ENCODE measurements around the gene KEAP1.
"Not testable (repeated sequence)": the region's sequence is repeated elsewhere in the genome, so short reads cannot be mapped to it uniquely, and the experiment has no call there.

KEAP1 gene

GRCh38 chr19:10503002-10503789 is at the start of gene KEAP1:
Gene KEAP1, minus strand, starts transcription at chr19:10503356. Its CDS starts 3,323 bp downstream, at chr19:10500033.
- no peak for DNase-seq (ENCODE audit: low spot score)

DNA sequence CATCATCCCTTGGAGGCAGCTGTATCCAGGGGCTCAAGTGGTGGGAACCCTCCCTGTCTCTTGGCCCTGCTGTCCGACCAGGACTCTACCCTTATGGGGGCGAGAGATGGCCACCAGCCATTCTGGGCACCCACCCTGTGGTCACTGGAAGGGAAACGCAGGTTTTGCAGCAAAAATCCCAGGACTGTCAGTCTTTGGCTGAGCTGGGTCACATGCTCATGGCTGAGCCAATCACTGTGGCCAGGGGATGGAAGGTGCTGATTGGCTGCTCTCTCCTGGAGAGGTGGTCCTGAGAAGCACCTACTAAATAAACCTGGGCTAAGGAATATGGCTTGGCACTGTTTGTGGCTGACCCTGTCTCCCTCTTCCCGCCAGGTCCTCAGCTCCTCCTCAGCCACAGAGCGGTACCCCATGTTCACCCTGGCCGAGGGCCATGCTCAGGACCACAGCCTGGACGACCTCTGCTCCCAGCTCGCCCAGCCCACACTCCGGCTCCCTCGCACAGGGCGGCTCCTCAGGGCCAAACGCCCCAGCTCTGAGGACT is 49.4 kb upstream of the KEAP1 start:
- DNase-seq (ENCODE audit: low spot score) = no peak

- no peak for DNase-seq (ENCODE audit: low spot score)
Observed at GRCh38 chr19:10551698-10552301, 48.6 kb upstream of the KEAP1 start.

DNA sequence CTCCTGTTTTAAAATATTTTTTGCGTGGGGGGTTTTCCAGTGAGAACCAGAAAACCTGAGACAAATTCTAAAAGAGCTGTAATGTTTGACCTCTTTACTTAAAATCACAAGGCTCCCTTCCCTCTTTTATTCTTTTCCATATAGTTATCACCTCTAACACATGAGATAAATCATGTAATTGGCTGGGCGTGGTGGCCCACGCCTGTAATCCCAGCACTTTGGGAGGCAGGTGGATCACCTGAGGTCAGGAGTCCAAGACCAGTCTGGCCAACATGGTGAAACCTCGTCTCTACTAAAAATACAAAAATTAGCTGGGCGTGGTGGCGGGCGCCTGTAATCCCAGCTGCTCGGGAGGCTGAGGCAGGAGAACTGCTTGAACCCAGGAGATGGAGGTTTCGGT is 47.9 kb upstream of the KEAP1 start:
- DNase-seq (ENCODE audit: low spot score) = not testable (repeated sequence)

DNA sequence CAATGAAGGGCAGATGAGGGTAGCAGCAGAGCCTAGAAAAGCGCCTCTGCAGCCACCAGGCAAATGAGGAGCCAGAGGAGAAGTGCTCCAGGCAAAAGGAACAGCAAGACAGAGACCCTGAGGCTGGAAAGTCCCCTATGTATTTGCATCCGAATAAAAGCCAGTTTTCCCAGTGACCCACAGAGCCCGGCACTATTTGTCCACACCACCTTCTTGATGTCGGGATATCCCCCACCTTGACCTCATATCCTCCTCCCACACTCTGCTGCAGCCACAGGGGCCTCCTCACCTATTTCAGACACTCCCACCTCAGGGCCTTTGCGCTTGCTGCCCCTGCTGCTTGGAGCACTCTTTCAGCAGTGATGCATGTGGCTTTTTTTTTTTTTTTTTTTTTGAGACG is 47.2 kb upstream of the KEAP1 start:
- DNase-seq (ENCODE audit: low spot score) = no peak

- no peak for DNase-seq (ENCODE audit: low spot score)
Observed at GRCh38 chr19:10549733-10550132, 46.6 kb upstream of the KEAP1 start.

- DNase-seq (ENCODE audit: low spot score) = no peak
Observed at GRCh38 chr19:10548746-10549276, 45.7 kb upstream of the KEAP1 start.

- no peak for DNase-seq (ENCODE audit: low spot score)
Observed at GRCh38 chr19:10546817-10547216, 43.7 kb upstream of the KEAP1 start.

DNA sequence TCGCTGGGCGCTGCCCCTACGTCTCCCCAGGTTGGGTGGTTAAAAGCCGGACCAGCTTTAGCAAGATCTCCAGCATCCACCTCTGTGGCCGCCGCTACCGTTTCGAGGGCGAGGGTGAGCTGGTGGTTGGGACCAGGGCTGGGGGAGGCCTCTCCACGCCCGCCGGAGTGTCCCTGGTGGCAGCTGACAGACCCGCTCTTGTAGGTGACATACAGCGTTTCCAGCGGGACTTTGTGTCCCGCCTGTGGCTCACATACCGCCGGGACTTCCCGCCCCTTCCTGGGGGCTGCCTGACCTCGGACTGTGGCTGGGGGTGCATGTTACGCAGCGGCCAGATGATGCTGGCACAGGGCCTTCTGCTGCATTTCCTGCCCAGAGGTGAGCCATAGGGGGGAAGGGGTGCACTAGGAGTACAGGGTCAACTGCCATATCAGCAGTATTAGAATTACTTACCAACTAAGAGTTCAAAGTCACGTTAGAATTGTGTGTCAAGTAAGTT is 41.6 kb upstream of the KEAP1 start:
- DNase-seq (ENCODE audit: low spot score) = no peak

DNA sequence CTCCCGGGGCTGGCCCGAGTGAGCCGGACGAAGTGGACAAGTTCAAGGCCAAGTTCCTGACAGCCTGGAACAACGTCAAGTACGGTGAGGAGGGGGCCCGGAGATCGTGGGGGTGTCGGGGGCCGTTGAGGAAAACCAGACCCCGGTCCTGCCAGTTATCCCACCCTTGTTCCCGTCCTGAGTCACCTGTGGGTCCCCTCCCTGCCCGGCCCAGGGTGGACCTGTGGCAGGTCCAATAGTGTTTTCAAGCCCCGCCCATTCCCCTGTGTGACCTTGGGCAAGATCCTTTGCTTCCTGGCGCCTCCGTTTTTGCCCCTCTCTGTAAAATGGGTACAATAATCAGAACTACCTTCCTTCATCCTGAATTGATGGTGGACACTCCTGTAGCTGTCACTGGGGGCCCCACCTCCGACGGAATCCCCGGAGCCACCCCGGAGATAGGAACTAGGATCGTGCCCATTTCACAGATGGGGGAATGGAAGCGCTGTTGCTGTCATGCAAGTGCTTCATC is 41.1 kb upstream of the KEAP1 start:
- no peak for DNase-seq (ENCODE audit: low spot score)

DNA sequence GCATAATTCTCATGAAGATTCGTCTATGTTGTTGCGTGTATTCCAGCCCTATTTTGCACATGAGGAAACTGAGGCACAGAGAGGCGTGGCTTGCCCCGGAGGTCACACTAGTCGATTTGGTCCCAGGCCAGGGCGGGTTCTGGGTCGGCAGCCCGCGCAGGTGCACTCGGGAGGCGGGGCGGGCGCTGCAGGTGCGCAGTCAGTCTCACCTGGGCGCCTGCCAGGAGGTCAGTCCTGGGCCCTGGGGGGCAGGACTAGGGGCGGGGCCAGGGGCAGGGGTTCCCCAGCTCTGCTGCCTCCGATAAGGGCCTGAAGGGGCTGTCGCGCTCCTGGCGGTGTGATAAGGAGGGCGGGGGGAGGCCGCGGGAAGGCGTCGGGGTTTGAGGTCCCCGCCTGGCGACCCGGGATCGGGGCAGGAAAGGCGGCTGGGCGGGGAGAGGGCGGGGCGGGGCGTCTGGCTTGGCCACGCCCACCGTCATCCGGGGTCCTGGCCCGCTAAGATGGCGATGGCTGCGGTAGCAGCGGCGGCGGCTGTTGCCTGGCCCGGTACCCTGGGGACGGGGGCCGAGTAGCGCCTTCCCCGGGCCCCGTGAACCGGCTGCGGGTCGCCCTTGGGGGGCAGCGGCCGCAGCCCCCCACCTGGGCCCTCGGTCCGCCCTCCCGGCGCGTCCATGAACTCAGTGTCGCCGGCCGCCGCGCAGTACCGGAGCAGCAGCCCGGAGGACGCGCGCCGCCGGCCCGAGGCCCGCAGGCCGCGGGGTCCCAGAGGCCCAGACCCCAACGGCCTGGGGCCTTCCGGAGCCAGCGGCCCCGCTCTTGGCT is 40.5 kb upstream of the KEAP1 start, which contains the start of gene ATG4D:
Gene ATG4D (plus strand): TSS at position 485 of the 822 bp plus-strand sequence. CDS start 187 bp downstream, at position 672.
- peak; percentile 83 for DNase-seq (ENCODE audit: low spot score)

DNA sequence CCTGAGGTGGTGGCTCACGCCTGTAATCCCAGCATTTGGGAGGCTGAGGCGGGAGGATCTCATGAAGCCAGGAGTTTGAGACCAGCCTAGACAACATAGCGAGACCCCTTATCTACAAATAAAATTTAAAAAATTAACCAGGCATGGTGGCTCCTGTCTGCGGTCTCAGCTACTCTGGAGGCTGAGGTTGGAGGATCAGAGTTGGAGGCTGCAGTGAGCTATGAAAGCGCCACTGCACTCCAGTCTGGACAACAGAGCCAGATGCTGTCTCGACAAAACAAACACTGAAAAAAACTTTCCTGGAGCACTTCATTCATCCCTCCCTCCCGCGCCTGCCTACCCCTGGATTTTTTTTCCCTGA is 39.9 kb upstream of the KEAP1 start:
- no peak for DNase-seq (ENCODE audit: low spot score)

- not testable (repeated sequence) for DNase-seq (ENCODE audit: low spot score)
Observed at GRCh38 chr19:10539016-10539415, 35.9 kb upstream of the KEAP1 start.

- no peak for DNase-seq (ENCODE audit: low spot score)
Observed at GRCh38 chr19:10538204-10538983, 35.2 kb upstream of the KEAP1 start.

DNA sequence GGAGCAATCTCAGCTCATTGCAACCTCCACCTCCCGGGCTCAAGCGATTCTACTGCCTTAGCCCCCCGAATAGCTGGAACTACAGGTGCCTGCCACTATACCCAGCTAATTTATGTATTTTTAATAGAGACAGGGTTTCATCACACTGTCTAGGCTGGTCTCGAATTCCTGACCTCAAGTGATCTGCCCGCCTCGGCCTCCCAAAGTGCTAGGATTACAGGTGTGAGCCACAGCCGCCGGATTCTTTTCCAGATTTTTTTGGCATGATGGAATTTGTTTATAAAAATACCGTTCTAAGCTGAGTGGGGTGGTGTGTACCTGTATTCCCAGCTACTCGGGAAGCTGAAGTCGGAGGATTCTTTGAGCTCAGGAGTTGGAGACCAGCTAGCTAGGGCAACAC is 34.5 kb upstream of the KEAP1 start:
- DNase-seq (ENCODE audit: low spot score) = no peak

- DNase-seq (ENCODE audit: low spot score) = no peak
Observed at GRCh38 chr19:10535613-10536012, 32.5 kb upstream of the KEAP1 start.

DNA sequence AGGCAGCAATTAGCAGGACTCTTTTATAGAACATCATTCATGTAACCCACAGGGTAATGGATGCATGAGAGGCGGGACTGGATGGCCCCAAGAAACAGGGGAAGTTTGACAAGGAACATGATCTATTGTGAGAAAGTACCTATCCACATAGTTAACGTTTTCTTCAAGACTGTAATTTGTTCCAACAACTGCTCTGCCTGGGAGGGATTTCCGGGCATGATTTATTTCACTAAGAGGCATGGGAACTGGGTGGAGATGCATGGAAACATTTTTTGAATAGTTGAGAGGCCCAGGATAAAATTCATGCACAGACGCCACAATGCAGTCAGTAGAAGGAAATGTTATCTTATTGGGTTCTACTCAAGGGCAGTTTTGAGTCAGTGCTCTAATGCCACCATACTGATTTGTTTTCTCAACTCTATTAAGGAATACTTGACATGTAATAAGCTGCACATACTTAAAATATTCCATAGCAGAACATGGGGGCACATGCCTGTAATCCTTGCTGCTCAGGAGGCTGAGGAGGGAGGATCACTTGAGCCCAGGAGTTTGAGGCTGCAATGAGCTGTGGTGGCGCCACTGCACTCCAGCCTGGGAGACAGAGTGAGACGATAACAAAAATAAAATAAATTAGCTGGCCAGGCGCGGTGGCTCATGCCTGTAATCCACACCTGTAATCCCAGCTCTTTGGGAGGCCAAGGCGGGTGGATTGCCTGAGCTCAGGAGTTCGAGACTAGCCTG is 30.7 kb upstream of the KEAP1 start:
- no peak for DNase-seq (ENCODE audit: low spot score)

DNA sequence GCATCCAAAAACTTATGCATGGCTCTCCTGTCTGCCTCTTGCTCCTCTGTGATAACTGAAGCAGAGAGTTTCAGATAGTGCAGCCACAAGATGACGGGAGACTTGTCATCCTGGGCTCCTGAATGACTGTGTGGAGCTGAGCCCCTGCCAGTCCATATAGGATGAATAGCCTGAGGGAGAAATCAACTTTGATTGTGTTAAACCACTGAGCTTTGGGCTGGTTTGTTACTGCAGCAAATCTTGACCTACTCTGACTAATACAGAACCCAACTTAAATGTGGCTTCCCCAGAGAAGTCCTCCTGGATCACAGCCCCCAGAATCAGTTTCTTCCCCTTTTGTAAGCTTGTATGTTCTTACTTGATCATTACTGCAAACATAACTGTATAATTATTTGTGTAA is 29.3 kb upstream of the KEAP1 start:
- DNase-seq (ENCODE audit: low spot score) = no peak

DNA sequence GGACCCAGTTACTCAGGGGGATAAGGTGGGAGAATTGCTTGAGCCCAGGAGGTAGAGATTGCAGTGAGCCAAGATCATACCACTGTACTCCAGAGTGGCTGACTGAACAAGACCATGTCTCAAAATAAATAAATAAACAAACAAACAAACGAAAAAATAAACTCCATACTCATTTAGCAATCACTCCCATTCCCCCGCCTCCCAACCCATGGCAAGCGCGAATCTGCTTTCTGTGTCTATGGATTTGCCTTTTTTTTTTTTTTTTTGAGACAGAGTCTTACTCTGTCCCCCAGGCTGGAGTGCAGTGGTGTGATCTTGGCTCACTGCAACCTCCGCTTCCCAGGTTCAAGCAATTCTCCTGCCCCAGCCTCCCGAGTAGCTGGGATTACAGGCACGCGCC is 23.7 kb upstream of the KEAP1 start:
- DNase-seq (ENCODE audit: low spot score) = not testable (repeated sequence)

DNA sequence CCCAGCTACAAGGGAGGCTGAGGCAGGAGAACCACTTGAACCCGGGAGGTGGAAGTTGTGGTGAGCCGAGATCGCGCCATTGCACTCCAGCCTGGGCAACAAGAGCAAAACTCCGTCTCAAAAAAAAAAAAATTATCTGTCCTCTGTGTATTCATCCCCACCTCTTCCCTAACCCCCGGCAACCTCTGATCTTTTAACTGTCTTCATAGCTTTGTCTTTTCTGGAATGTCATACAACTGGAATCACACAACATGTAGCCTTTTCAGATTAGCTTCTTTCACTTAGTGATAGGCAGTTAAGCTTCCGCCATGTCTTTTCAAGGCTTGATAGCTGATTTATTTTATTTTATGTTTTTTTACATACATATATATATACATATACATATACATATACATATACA is 22.5 kb upstream of the KEAP1 start:
- DNase-seq (ENCODE audit: low spot score) = no peak

All from Ammon's horn (tissue), 1 donor.